HG03558 (cell line): ENCODE measurements around the gene ZBTB7C.

Source experiments
- ATAC-seq: cut with Tn5 transposase; IDR thresholded peaks from one replicate; pipeline ENCODE4 v1.9.1; 2021; ENCODE audit warnings: moderate number of reproducible peaks; ENCODE audit not compliant: unreplicated experiment; ENCODE audit errors: extremely low read depth

ZBTB7C gene

GRCh38 chr18:48203288-48203945, 205.8 kb downstream of the ZBTB7C start:
- no peak for ATAC-seq

- no peak for ATAC-seq
Measured at GRCh38 chr18:48202350-48203260, 206.6 kb downstream of the ZBTB7C start.

GRCh38 chr18:48202006-48202348, 207.2 kb downstream of the ZBTB7C start:
- no peak for ATAC-seq

- no peak for ATAC-seq
Measured at GRCh38 chr18:48201337-48202005, 207.7 kb downstream of the ZBTB7C start.

GRCh38 chr18:48200631-48201336, 208.4 kb downstream of the ZBTB7C start:
- ATAC-seq, result no peak

DNA sequence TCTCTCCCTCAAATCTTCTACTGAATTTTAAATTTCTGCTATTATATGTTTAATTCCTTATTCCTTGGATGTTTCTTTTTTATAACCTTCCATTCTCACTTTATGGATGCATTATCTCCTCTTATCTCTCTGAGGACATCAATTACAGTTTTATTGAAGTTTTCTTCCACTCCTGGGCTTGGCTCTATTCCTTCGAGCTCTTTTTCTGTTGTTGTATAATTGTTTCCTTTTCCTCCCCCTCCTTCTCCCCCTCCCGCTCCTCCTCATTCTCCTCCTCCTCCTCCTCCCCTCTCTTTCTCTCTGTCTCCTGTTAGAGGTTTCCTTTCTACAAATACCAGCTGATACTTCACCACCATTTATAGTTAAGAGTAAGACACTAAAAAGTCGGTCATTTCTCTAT, 209.8 kb downstream of the ZBTB7C start:
- ATAC-seq, result no peak

- no peak for ATAC-seq
Measured at GRCh38 chr18:48197819-48198218, 211.4 kb downstream of the ZBTB7C start.

- no peak for ATAC-seq
Measured at GRCh38 chr18:48195787-48196186, 213.4 kb downstream of the ZBTB7C start.

- no peak for ATAC-seq
Measured at GRCh38 chr18:48194591-48195181, 214.5 kb downstream of the ZBTB7C start.

GRCh38 chr18:48193521-48194492, 215.4 kb downstream of the ZBTB7C start:
- ATAC-seq, result no peak

GRCh38 chr18:48192542-48192941, 216.6 kb downstream of the ZBTB7C start:
- ATAC-seq, result no peak

- no peak for ATAC-seq
Measured at GRCh38 chr18:48191494-48191893, 217.7 kb downstream of the ZBTB7C start.

DNA sequence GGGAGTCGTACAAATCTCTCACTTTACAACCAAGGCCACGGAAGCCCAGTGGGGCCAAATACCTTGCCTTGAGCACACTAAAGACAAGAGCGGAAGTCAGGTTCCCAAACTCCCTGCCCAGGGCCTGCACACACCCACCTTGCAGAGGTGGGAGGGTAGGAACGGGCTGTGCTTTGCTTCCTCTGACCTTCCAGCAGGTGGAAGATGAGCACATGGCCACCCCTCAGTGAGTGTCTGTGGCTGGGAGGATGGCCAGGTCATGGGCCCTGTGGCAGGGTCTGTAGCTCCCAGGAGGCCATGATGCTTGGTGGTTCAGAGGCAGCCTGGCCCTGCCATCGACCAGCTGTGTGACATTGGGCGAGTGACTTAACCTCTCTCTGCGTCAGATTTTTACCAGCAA, 218.2 kb downstream of the ZBTB7C start:
- no peak for ATAC-seq

- no peak for ATAC-seq
Measured at GRCh38 chr18:48188609-48189008, 220.6 kb downstream of the ZBTB7C start.

DNA sequence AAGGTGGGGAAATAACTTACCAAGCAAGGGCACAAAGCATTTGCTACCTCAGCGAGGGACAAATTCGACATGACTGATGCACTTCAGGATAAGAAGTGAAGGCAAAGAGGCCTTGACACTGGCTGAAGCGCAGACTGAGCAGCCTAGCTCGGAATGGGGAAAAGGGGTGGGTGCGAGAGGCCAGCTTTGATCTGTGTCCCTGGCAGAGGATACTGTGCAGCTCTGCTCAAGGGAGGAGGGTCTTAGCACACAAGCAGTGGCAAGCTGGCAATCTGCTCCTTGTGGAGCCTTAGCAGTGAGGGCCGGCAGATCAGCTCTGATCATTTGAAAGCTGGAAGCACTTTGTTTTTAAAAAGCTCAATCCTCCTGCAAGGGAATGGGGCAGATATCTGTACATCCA, 222.3 kb downstream of the ZBTB7C start:
- no peak for ATAC-seq

DNA sequence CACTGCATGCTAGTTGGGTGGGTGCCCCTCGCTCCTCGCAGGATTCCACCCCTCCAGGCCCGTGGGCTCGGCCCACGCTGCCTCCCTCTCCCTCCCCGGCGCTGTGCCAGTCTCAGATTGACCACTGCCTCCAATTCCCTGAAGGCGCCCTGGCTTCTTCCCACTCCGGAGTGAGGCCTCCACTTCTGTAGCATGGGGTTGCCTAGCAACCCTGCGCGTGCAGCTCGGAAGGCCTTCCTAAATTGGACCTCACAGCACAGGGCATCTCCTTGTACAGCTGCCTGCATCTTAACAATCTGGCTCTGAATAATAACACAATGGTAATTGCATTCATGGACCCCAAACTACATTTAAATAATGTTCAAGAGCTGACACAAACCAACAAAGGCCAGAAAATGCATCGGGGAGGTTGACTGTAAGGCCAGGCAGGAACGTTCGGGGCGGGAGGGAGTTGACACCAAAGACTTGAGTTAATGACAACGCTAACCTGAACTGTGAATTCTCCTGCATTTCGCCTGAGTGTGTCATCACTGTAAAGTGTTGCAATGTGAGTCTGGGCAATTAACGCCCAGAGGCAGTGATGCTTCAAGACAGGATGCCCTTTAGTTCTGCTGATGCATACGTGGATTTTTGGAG, 222.9 kb downstream of the ZBTB7C start:
- ATAC-seq, result no peak

GRCh38 chr18:48184118-48184517, 225.1 kb downstream of the ZBTB7C start:
- ATAC-seq, result no peak

DNA sequence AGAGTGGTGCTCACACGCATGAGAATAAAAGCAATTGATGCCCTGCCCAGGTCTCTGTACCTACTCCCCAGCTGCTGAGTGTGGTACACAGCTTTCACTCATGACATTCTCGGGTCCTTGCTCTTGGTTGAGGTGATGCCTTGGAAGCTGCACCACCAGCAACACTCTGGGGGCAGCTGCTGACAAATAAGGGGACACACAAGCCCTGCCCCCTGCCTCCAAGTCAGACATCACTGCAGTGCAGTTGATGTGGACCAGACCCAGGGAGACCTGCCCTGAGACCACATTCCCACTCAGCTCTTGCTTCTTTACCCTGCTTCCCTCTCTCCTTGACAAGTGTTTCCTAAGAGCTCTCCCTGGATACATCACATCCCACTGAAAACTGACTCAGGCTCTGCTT, 225.6 kb downstream of the ZBTB7C start:
- ATAC-seq, result no peak

GRCh38 chr18:48182779-48183178, 226.4 kb downstream of the ZBTB7C start:
- ATAC-seq, result no peak
